ENCODE results near the gene GRAMD2B. TPM values are rescaled to one million over a fixed set of nuclear protein-coding genes. Genes with fewer than 3 reads are reported as not detected.

Gene GRAMD2B
- total RNA-seq, 1 donor from 2014 or later: 18.3 TPM

GRCh38 chr5:126445502-126446174 lies 22.4 kb downstream of the GRAMD2B start:
- Mint-ChIP-seq H3K27ac (peak overlapping the region; percentile 100), H3K4me3 (no peak overlapping the region), H3K9me3 (peaks cover 6% of the 10 kb centered on the region), H3K4me1 (ENCODE audit: unreplicated experiment) (peaks cover 23% of the 10 kb centered on the region), H3K27me3 (no peaks in the 10 kb centered on the region), H3K36me3 (peaks cover 22% of the 10 kb centered on the region)
- TF ChIP-seq CTCF (conservative IDR thresholded peaks at IDR 0.05): no peak
- no peak for DNase-seq (ENCODE audit: extremely low spot score, unreplicated experiment)

- no peak for DNase-seq (ENCODE audit: extremely low spot score, unreplicated experiment)
- peaks cover 23% of the 10 kb centered on the region for H3K36me3 Mint-ChIP-seq
Measured at GRCh38 chr5:126446498-126447224, 23.5 kb downstream of the GRAMD2B start.

GRCh38 chr5:126448720-126449119 lies 25.5 kb downstream of the GRAMD2B start:
- no peaks in the 10 kb centered on the region for H3K27me3 Mint-ChIP-seq
- H3K4me3 Mint-ChIP-seq: no peak overlapping the region
- peaks cover 24% of the 10 kb centered on the region for H3K4me1 Mint-ChIP-seq (ENCODE audit: unreplicated experiment)
- no peak for TF ChIP-seq CTCF (conservative IDR thresholded peaks at IDR 0.05)
- peaks cover 11% of the 10 kb centered on the region for H3K9me3 Mint-ChIP-seq
- H3K36me3 Mint-ChIP-seq: peaks cover 29% of the 10 kb centered on the region
- no peak for DNase-seq (ENCODE audit: extremely low spot score, unreplicated experiment)
- no peak overlapping the region for H3K27ac Mint-ChIP-seq

More at GRCh38 chr5:126446498-126447224, 23.5 kb downstream of the GRAMD2B start:
- Mint-ChIP-seq H3K27ac (peak overlapping the region; percentile 100), H3K4me1 (ENCODE audit: unreplicated experiment) (peaks cover 24% of the 10 kb centered on the region), H3K27me3 (no peaks in the 10 kb centered on the region), H3K9me3 (peaks cover 6% of the 10 kb centered on the region), H3K4me3 (peak overlapping the region; percentile 76)
- no peak for TF ChIP-seq CTCF (conservative IDR thresholded peaks at IDR 0.05)

GRCh38 chr5:126449751-126450271 lies 26.6 kb downstream of the GRAMD2B start:
- H3K36me3 Mint-ChIP-seq: peaks cover 27% of the 10 kb centered on the region
- H3K4me1 Mint-ChIP-seq (ENCODE audit: unreplicated experiment): peaks cover 24% of the 10 kb centered on the region
- H3K9me3 Mint-ChIP-seq: peaks cover 11% of the 10 kb centered on the region
- TF ChIP-seq CTCF (conservative IDR thresholded peaks at IDR 0.05): no peak
- H3K27me3 Mint-ChIP-seq: no peaks in the 10 kb centered on the region
- no peak for DNase-seq (ENCODE audit: extremely low spot score, unreplicated experiment)
- peak overlapping the region; percentile 68 for H3K27ac Mint-ChIP-seq
- peak overlapping the region; percentile 22 for H3K4me3 Mint-ChIP-seq

- H3K27ac Mint-ChIP-seq: peak overlapping the region; percentile 68
Measured at GRCh38 chr5:126450346-126450745, 27.1 kb downstream of the GRAMD2B start.

More at GRCh38 chr5:126450346-126450745, 27.1 kb downstream of the GRAMD2B start:
- peaks cover 19% of the 10 kb centered on the region for H3K4me1 Mint-ChIP-seq (ENCODE audit: unreplicated experiment)
- TF ChIP-seq CTCF (conservative IDR thresholded peaks at IDR 0.05): no peak
- H3K9me3 Mint-ChIP-seq: peaks cover 11% of the 10 kb centered on the region
- DNase-seq (ENCODE audit: extremely low spot score, unreplicated experiment): no peak
- no peaks in the 10 kb centered on the region for H3K27me3 Mint-ChIP-seq
- H3K4me3 Mint-ChIP-seq: no peak overlapping the region
- H3K36me3 Mint-ChIP-seq: peaks cover 25% of the 10 kb centered on the region
